ENCODE results near the gene MAFG. TPM values are rescaled to one million over a fixed set of nuclear protein-coding genes. Genes with fewer than 3 reads are reported as not detected.
A peak's percentile ranks its signal among the peaks of the same experiment; 100 is the strongest.

Gene MAFG
- total and polyA plus RNA-seq, 4 donors: 9.9 to 38.6 (median 22.7) TPM

- Histone ChIP-seq H3K9me3 (ENCODE audit: control insufficient read depth, low read length) (no peaks in the 10 kb centered on the region), H3K27me3 (ENCODE audit: control insufficient read depth in 1 of 2, insufficient read depth in 2 of 2, low read length in 1 of 2) (no peaks in the 10 kb centered on the region), H3K36me3 (ENCODE audit: control insufficient read depth in 1 of 2, insufficient read depth in 2 of 2, low read length in 1 of 2) (no peaks in the 10 kb centered on the region), H3K4me1 (ENCODE audit: control insufficient read depth in 1 of 2, insufficient read depth in 2 of 2, low read length in 2 of 2) (no peaks in the 10 kb centered on the region), H3K27ac (ENCODE audit: low read depth in 1 of 2, low read length in 2 of 2) (no peak overlapping the region), H3K4me3 (ENCODE audit: low read length in 2 of 2) (no peak overlapping the region)
- no peak for ATAC-seq (ENCODE audit: low FRiP score)
- intact Hi-C loops (cut with DNase I): no loop called here
- DNase-seq: no peak
- WGBS, 2 donors: 90 to 91% methylated on average over 14 of the region's 14 CpGs
These were observed 5.7 kb upstream of the MAFG start for GRCh38 chr17:81933178-81933699.

GRCh38 chr17:81932333-81932983 is 4.9 kb upstream of the MAFG start:
- Histone ChIP-seq H3K4me3 (ENCODE audit: low read length in 2 of 2) (no peak overlapping the region), H3K4me1 (ENCODE audit: control insufficient read depth in 1 of 2, insufficient read depth in 2 of 2, low read length in 2 of 2) (no peaks in the 10 kb centered on the region), H3K9me3 (ENCODE audit: control insufficient read depth, low read length) (no peaks in the 10 kb centered on the region), H3K27me3 (ENCODE audit: control insufficient read depth in 1 of 2, insufficient read depth in 2 of 2, low read length in 1 of 2) (no peaks in the 10 kb centered on the region), H3K36me3 (ENCODE audit: control insufficient read depth in 1 of 2, insufficient read depth in 2 of 2, low read length in 1 of 2) (no peaks in the 10 kb centered on the region), H3K27ac (ENCODE audit: low read depth in 1 of 2, low read length in 2 of 2) (no peak overlapping the region)
- intact Hi-C loops (cut with DNase I): no loop called here
- WGBS, 2 donors: 89 to 91% methylated on average over 9 of the region's 9 CpGs
- no peak for ATAC-seq (ENCODE audit: low FRiP score)
- DNase-seq: peak in 1 of 2 donors; percentile 45

- H3K27me3 ChIP-seq (ENCODE audit: control insufficient read depth in 1 of 2, insufficient read depth in 2 of 2, low read length in 1 of 2): no peaks in the 10 kb centered on the region
- 49 to 51% methylated on average over 15 of the region's 15 CpGs for WGBS, 2 donors
- no peaks in the 10 kb centered on the region for H3K36me3 ChIP-seq (ENCODE audit: control insufficient read depth in 1 of 2, insufficient read depth in 2 of 2, low read length in 1 of 2)
- H3K4me1 ChIP-seq (ENCODE audit: control insufficient read depth in 1 of 2, insufficient read depth in 2 of 2, low read length in 2 of 2): no peaks in the 10 kb centered on the region
- H3K4me3 ChIP-seq (ENCODE audit: low read length in 2 of 2): no peak overlapping the region
- H3K27ac ChIP-seq (ENCODE audit: low read depth in 1 of 2, low read length in 2 of 2): no peak overlapping the region
- peak in 1 of 2 donors; percentile 46 for DNase-seq
- intact Hi-C loops (cut with DNase I): no loop called here
- no peak for ATAC-seq (ENCODE audit: low FRiP score)
- H3K9me3 ChIP-seq (ENCODE audit: control insufficient read depth, low read length): no peaks in the 10 kb centered on the region
These were observed 4.2 kb upstream of the MAFG start for GRCh38 chr17:81931557-81932332.

GRCh38 chr17:81931189-81931556 is 3.6 kb upstream of the MAFG start:
- H3K27me3 ChIP-seq (ENCODE audit: control insufficient read depth in 1 of 2, insufficient read depth in 2 of 2, low read length in 1 of 2): no peaks in the 10 kb centered on the region
- H3K36me3 ChIP-seq (ENCODE audit: control insufficient read depth in 1 of 2, insufficient read depth in 2 of 2, low read length in 1 of 2): no peaks in the 10 kb centered on the region
- WGBS, 2 donors: 75 to 76% methylated on average over 13 of the region's 13 CpGs
- no peaks in the 10 kb centered on the region for H3K9me3 ChIP-seq (ENCODE audit: control insufficient read depth, low read length)
- H3K4me3 ChIP-seq (ENCODE audit: low read length in 2 of 2): no peak overlapping the region
- intact Hi-C loops (cut with DNase I): no loop called here
- no peak overlapping the region for H3K27ac ChIP-seq (ENCODE audit: low read depth in 1 of 2, low read length in 2 of 2)
- H3K4me1 ChIP-seq (ENCODE audit: control insufficient read depth in 1 of 2, insufficient read depth in 2 of 2, low read length in 2 of 2): no peaks in the 10 kb centered on the region
- DNase-seq (peak in 1 of 2 donors; percentile 44), ATAC-seq (ENCODE audit: low FRiP score) (no peak)

- H3K4me3 ChIP-seq (ENCODE audit: low read length in 2 of 2): no peak overlapping the region
- DNase-seq (peak in 1 of 2 donors; percentile 50), ATAC-seq (ENCODE audit: low FRiP score) (no peak)
- intact Hi-C loops (cut with DNase I): no loop called here
- H3K36me3 ChIP-seq (ENCODE audit: control insufficient read depth in 1 of 2, insufficient read depth in 2 of 2, low read length in 1 of 2): no peaks in the 10 kb centered on the region
- no peaks in the 10 kb centered on the region for H3K9me3 ChIP-seq (ENCODE audit: control insufficient read depth, low read length)
- WGBS, 2 donors: 65 to 69% methylated on average over 20 of the region's 20 CpGs
- no peak overlapping the region for H3K27ac ChIP-seq (ENCODE audit: low read depth in 1 of 2, low read length in 2 of 2)
- no peaks in the 10 kb centered on the region for H3K27me3 ChIP-seq (ENCODE audit: control insufficient read depth in 1 of 2, insufficient read depth in 2 of 2, low read length in 1 of 2)
- H3K4me1 ChIP-seq (ENCODE audit: control insufficient read depth in 1 of 2, insufficient read depth in 2 of 2, low read length in 2 of 2): no peaks in the 10 kb centered on the region
These were observed 2.9 kb upstream of the MAFG start for GRCh38 chr17:81930142-81931125.

GRCh38 chr17:81929253-81930141 is 2.0 kb upstream of the MAFG start:
- Histone ChIP-seq H3K9me3 (ENCODE audit: control insufficient read depth, low read length) (no peaks in the 10 kb centered on the region), H3K27me3 (ENCODE audit: control insufficient read depth in 1 of 2, insufficient read depth in 2 of 2, low read length in 1 of 2) (no peaks in the 10 kb centered on the region), H3K36me3 (ENCODE audit: control insufficient read depth in 1 of 2, insufficient read depth in 2 of 2, low read length in 1 of 2) (no peaks in the 10 kb centered on the region), H3K4me3 (ENCODE audit: low read length in 2 of 2) (no peak overlapping the region), H3K4me1 (ENCODE audit: control insufficient read depth in 1 of 2, insufficient read depth in 2 of 2, low read length in 2 of 2) (no peaks in the 10 kb centered on the region), H3K27ac (ENCODE audit: low read depth in 1 of 2, low read length in 2 of 2) (no peak overlapping the region)
- ATAC-seq (ENCODE audit: low FRiP score) (no peak), DNase-seq (peak; percentile 47 to 75)
- intact Hi-C loops (cut with DNase I): no loop called here
- 94 to 96% methylated on average over 31 of the region's 31 CpGs for WGBS, 2 donors

GRCh38 chr17:81928544-81929252 is 1.2 kb upstream of the MAFG start:
- DNase-seq (peak; percentile 45 to 77), ATAC-seq (ENCODE audit: low FRiP score) (no peak)
- Histone ChIP-seq H3K4me1 (ENCODE audit: control insufficient read depth in 1 of 2, insufficient read depth in 2 of 2, low read length in 2 of 2) (no peaks in the 10 kb centered on the region), H3K9me3 (ENCODE audit: control insufficient read depth, low read length) (no peaks in the 10 kb centered on the region), H3K36me3 (ENCODE audit: control insufficient read depth in 1 of 2, insufficient read depth in 2 of 2, low read length in 1 of 2) (no peaks in the 10 kb centered on the region), H3K27me3 (ENCODE audit: control insufficient read depth in 1 of 2, insufficient read depth in 2 of 2, low read length in 1 of 2) (no peaks in the 10 kb centered on the region), H3K4me3 (ENCODE audit: low read length in 2 of 2) (no peak overlapping the region), H3K27ac (ENCODE audit: low read depth in 1 of 2, low read length in 2 of 2) (no peak overlapping the region)
- intact Hi-C loops (cut with DNase I): no loop called here
- WGBS, 2 donors: 43 to 45% methylated on average over 43 to 44 of the region's 44 CpGs

All from aorta (tissue), 5 donors.